ENCODE measurements around the gene M6PR. TPM values are rescaled to one million over a fixed set of nuclear protein-coding genes. Genes with fewer than 3 reads are reported as not detected.

The M6PR gene
- total RNA-seq, 1 donor, result 78.2 TPM

DNA sequence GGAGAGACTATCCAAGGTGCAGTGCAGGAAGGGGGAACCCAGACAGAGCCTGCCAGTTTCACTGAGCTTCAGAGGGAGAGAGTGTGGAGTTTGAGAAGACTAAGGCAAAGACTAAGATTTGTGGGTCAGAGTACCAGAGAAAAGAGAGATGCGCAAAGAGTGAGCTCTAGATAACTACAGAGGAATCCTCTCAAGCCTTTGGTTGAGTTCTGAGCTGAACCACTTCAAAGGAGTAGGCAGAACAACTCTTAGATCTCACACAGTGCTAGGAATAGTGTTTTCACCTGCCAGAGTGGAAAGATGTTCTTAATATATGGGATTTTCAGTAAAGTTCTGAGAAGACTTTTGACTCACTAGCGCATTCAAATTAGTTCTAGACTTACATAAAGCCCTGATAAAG is 10.7 kb upstream of the M6PR start:
- Histone ChIP-seq H3K4me3 (ENCODE audit: low read length) (no peak overlapping the region), H3K27me3 (ENCODE audit: insufficient read depth, low read length) (no peaks in the 10 kb centered on the region), H3K4me1 (ENCODE audit: insufficient read depth, low read length) (peaks cover 28% of the 10 kb centered on the region), H3K9me3 (ENCODE audit: low read depth, low read length) (no peaks in the 10 kb centered on the region)

DNA sequence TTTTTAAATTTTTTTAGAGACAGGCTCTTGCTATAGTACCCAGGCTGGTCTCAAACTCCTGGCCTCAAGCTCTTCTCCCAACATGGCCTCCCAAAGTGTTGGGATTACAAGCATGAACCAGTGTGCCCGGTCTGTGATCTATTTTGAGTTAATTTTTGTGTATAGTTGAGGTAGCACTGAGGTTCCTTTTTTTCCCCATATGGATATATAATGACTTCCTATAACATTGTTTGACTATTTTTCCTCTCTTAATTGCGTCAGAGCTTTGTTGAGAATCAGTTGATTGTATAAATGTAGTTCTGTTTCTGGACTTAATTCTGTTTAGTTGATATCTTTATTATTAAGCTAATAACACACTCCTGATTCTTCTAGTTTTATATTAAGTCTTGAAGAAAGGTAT is 8.6 kb upstream of the M6PR start:
- no peak overlapping the region for H3K4me3 ChIP-seq (ENCODE audit: low read length)
- H3K4me1 ChIP-seq (ENCODE audit: insufficient read depth, low read length), result peaks cover 38% of the 10 kb centered on the region
- no peaks in the 10 kb centered on the region for H3K27me3 ChIP-seq (ENCODE audit: insufficient read depth, low read length)
- no peaks in the 10 kb centered on the region for H3K9me3 ChIP-seq (ENCODE audit: low read depth, low read length)

DNA sequence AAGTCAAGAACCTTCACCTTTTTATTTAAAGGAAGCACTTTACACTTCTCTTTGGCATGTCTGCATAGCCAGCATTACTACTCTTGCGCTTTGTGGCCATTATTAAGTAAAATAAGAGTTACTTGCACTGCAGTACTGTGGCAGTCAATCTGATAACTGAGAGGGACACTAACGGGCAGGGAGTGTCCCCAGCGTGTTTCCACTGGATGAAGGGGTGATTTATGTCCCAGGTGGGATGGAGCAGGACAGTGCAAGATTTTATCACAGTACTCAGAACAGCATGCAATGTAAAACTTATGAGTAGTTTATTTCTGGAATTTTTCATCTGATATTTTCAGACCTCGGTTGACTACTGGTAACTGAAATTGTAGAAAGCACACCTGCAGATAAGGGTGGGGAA is 8.1 kb upstream of the M6PR start:
- peaks cover 42% of the 10 kb centered on the region for H3K4me1 ChIP-seq (ENCODE audit: insufficient read depth, low read length)
- H3K4me3 ChIP-seq (ENCODE audit: low read length), result no peak overlapping the region
- H3K9me3 ChIP-seq (ENCODE audit: low read depth, low read length), result no peaks in the 10 kb centered on the region
- no peaks in the 10 kb centered on the region for H3K27me3 ChIP-seq (ENCODE audit: insufficient read depth, low read length)

DNA sequence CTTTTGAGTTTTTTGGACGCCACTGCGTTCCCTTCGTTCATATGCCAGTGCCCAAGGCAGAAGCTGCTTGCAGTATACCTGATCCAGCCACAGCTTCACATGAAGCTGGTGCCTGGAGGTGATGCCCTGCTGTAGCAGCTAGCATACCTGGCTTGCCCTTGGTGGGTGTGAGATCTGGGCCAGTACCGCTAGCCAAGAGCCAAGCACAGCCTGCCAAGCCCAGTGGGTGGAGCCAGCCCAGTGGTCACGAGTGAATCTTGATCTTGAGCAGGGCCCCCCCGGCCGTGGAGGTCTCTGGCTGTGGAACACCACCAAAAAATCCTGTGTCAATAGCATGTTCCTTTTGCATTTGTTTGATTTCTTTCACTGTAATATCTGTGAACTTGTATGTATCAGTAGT is 7.3 kb upstream of the M6PR start:
- no peak overlapping the region for H3K4me3 ChIP-seq (ENCODE audit: low read length)

DNA sequence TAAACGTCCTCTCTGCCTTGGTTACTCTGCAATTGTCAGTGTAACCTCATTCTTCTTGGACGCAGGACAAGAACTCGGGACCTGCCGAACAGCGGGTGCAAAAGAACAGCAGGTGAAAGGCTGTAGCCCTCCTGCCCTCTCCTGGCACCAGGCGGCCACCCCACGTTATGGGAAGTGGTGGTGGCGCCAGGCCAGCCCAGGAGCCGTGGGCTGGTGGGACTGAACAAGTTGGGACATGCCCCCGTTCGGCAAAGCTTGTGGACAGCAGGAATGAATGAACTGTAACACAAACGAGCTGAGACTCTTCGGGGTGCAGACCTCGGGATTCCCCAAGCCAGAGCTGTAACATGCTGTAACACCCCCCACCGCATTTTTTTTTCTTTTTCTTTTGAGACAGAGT is 6.6 kb upstream of the M6PR start:
- Histone ChIP-seq H3K9me3 (ENCODE audit: low read depth, low read length) (no peaks in the 10 kb centered on the region), H3K27me3 (ENCODE audit: insufficient read depth, low read length) (no peaks in the 10 kb centered on the region), H3K4me1 (ENCODE audit: insufficient read depth, low read length) (peaks cover 54% of the 10 kb centered on the region), H3K4me3 (ENCODE audit: low read length) (no peak overlapping the region)

More for the DNA sequence above, 7.3 kb upstream of the M6PR start:
- no peaks in the 10 kb centered on the region for H3K27me3 ChIP-seq (ENCODE audit: insufficient read depth, low read length)
- H3K9me3 ChIP-seq (ENCODE audit: low read depth, low read length), result no peaks in the 10 kb centered on the region
- H3K4me1 ChIP-seq (ENCODE audit: insufficient read depth, low read length), result peaks cover 49% of the 10 kb centered on the region

DNA sequence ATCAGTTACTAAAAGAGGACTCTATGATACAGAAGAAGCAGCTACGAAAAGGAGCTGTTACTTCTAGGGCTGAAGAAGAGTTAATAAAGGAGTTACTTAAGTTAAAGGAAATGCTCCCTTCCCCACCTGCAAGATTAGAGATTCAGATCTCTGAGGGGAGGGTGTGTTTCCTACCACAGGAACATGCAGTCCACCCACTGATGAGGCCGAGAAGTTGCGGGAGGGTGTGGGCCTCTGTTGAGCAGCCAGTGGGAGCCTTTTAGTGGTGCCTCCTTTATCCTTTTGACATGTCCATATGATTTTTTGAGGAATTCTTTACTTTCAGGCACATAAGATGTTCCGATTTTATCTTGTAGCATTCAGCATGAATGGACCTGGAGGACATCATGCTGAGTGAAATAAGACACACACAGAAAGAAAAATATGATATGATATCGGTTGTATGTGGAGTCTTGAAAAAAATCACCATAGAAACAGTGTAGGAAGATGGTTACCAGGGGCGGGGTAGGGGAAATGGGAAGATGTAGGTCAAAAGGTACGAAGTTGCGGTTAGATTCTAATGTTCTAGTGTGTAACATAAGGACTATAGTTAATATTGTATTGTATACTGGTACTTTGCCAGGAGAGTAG is 4.4 kb upstream of the M6PR start:
- no peak overlapping the region for H3K4me3 ChIP-seq (ENCODE audit: low read length)

DNA sequence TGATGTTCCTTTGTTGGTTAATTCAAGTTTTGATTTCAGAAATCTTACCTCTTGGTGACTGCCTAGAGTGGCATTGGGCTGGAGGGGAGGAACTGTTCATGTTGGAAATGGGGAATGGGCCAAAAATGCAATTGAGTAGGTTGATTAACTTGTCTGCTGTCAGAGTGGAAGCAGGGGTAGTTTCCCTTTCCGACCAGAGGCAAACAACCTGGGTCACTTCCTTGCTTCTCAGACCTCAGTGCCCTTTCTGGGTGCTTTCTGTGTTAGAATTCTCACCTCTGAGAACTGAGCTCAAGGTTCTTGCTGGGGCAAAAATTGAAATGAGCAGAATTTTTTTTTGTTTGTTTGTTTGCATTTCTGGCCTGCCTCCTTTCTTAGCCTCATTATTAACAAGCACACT is 2.3 kb upstream of the M6PR start:
- Histone ChIP-seq H3K4me1 (ENCODE audit: insufficient read depth, low read length) (peaks cover 61% of the 10 kb centered on the region), H3K4me3 (ENCODE audit: low read length) (no peak overlapping the region), H3K27me3 (ENCODE audit: insufficient read depth, low read length) (no peaks in the 10 kb centered on the region), H3K9me3 (ENCODE audit: low read depth, low read length) (no peaks in the 10 kb centered on the region)

More for the DNA sequence above, 4.4 kb upstream of the M6PR start:
- H3K27me3 ChIP-seq (ENCODE audit: insufficient read depth, low read length), result no peaks in the 10 kb centered on the region
- H3K9me3 ChIP-seq (ENCODE audit: low read depth, low read length), result no peaks in the 10 kb centered on the region
- H3K4me1 ChIP-seq (ENCODE audit: insufficient read depth, low read length), result peaks cover 52% of the 10 kb centered on the region

DNA sequence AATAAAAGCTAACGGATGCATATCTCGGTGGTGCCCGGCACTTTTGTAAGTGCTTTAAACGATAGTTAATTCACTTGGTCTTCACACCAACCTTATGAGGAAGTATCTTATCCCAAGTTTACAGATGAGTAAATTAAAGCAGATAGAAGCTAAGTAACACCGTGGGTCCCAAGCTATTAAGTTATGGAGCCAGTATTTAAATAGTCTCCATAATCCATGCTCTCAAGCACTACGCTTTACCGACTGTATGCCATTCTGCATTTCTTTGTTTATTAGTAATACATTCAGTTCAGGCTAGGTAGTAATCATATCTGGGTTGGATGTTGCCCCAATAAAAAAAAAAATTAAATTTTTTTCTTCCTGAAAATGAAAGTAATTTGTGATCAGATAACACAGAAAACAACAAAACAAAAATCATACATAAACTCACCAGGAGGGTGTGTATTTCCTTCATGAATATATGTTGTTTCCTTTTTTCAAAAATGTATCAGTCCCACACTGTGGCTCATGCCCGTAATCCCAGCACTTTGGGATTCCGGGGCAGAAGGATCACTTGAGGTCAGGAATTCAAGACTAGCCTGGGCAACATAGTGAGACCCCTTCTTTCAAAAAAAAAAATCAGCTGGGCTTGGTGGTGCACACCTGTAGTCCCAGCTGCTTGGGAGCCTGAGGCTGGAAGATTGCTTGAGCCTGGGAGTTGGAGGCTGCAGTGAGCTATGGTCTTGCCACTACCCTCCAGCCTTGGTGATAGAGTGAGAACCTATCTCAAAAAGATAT is 1.4 kb upstream of the M6PR start:
- no peaks in the 10 kb centered on the region for H3K9me3 ChIP-seq (ENCODE audit: low read depth, low read length)
- H3K27me3 ChIP-seq (ENCODE audit: insufficient read depth, low read length), result no peaks in the 10 kb centered on the region
- H3K4me1 ChIP-seq (ENCODE audit: insufficient read depth, low read length), result peaks cover 59% of the 10 kb centered on the region
- peak overlapping the region; percentile 74 for H3K4me3 ChIP-seq (ENCODE audit: low read length)

DNA sequence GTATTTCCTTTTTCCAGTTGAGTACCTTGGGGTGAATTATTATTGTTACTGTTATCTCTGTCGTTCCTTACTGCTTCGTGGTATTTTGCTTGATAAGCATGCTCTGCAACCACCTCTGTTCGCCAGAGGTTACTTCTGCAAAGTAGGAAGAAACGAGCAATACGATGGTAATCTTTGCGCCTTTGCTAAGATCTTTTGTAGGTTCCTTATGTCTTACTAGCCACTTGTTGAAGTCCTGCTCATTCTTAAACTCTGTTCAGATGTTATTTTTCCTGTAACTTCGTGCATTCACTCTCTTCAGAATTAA is 729 bp upstream of the M6PR start:
- Histone ChIP-seq H3K4me3 (ENCODE audit: low read length) (peak overlapping the region; percentile 74), H3K4me1 (ENCODE audit: insufficient read depth, low read length) (peaks cover 52% of the 10 kb centered on the region), H3K9me3 (ENCODE audit: low read depth, low read length) (no peaks in the 10 kb centered on the region), H3K27me3 (ENCODE audit: insufficient read depth, low read length) (no peaks in the 10 kb centered on the region)

DNA sequence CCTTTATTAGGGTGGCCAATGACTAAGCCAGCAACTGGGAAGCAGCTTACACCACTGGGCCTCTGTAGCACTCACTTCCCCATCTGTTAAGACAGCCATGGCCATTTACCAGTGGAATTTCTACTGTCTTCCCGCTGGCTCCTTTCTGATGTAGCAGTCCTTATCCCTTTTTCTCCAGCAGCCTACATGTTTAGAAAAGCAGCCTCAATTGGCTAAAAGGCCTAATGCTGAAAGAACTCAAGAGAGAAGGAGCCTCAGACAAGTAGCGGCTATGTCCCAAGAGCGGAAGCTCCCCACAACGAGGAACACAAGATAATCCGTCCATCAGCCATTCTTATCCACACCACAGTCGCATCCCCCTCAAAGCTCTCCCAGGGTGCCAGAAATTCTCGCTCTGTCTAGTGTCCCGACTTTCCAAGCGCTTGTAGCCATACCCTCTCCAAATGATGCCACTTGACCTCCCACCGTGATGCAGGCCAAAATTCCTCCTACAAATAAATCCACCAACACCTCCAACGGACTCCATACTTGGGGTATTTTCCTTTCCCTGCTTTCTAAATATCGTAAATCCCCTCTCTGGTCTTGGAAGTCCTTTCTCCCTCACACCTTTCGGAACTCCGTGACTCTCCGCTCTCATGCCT is 624 bp downstream of the M6PR start:
- Histone ChIP-seq H3K9me3 (ENCODE audit: low read depth, low read length) (no peaks in the 10 kb centered on the region), H3K4me3 (ENCODE audit: low read length) (peak overlapping the region; percentile 74), H3K4me1 (ENCODE audit: insufficient read depth, low read length) (peaks cover 47% of the 10 kb centered on the region), H3K27me3 (ENCODE audit: insufficient read depth, low read length) (no peaks in the 10 kb centered on the region)

DNA sequence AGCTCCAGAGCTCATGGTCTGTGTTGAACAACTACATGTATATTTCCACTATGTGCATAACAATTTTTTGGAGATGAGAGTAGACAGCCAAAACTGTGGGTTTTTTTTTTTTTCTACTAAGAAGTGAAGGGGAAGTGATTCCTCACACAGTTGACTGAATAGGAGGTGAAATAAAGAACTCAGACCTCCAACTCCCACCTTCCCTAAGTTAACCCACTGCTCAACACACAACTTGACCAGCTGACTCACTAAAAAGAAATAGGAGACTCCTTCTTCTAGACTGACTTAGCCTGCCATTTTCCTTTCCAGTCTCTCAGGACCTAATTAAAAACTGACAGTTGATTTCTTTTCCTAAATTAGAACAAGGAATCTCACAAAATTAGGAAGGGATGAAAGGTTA is 1.7 kb downstream of the M6PR start:
- Histone ChIP-seq H3K4me1 (ENCODE audit: insufficient read depth, low read length) (peaks cover 40% of the 10 kb centered on the region), H3K9me3 (ENCODE audit: low read depth, low read length) (no peaks in the 10 kb centered on the region), H3K4me3 (ENCODE audit: low read length) (no peak overlapping the region), H3K27me3 (ENCODE audit: insufficient read depth, low read length) (no peaks in the 10 kb centered on the region)

DNA sequence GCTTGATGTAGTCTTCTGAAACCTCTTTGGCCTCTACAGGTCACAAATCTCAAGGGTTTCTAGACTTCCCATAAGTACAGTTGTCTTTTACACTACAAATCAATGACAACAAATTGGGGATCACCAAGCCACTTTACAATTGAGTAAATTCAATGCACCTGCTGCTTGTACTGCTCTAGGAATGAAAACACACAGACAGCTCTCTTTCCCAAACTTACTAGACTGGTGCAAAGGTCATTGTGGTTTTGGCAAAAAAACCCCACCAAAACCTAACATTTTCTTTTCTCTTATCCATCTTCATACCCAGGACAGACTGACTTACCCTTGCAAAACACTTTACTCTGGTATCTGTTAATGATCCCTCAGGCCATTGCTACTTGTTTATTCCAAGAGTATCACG is 2.7 kb downstream of the M6PR start:
- no peak overlapping the region for H3K4me3 ChIP-seq (ENCODE audit: low read length)

DNA sequence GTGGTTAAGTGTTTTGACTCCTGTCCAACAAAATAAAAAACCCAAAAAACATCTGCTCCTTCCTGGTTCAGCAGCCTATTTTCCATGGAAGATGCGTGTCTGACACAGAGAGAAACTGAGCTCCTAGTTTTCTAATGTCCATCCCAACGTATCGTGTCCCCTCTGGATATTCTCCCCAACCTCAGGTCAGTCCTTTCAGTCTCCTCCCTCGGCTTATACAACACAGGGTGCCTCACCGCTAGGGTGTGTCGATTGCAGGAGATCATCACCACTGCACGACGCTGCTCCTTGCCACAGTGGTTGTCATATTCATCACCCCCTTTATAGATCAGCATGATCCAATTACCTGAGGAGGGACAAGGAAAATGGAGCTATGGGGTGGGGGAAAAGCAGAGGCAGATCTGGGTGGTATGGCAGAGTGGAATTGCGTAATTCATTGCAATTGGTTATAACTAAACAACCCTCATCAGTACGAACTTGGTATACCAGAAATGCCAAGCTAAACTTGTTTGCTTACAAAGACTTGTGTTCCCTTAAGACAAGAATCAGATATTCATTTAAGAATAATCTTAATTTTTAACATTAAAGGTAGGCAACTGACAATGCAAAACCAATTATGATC is 5.8 kb downstream of the M6PR start:
- H3K27me3 ChIP-seq (ENCODE audit: insufficient read depth, low read length), result no peaks in the 10 kb centered on the region
- H3K9me3 ChIP-seq (ENCODE audit: low read depth, low read length), result no peaks in the 10 kb centered on the region
- no peak overlapping the region for H3K4me3 ChIP-seq (ENCODE audit: low read length)
- peaks cover 22% of the 10 kb centered on the region for H3K4me1 ChIP-seq (ENCODE audit: insufficient read depth, low read length)

More for the DNA sequence above, 2.7 kb downstream of the M6PR start:
- Histone ChIP-seq H3K9me3 (ENCODE audit: low read depth, low read length) (no peaks in the 10 kb centered on the region), H3K4me1 (ENCODE audit: insufficient read depth, low read length) (peaks cover 31% of the 10 kb centered on the region), H3K27me3 (ENCODE audit: insufficient read depth, low read length) (no peaks in the 10 kb centered on the region)

DNA sequence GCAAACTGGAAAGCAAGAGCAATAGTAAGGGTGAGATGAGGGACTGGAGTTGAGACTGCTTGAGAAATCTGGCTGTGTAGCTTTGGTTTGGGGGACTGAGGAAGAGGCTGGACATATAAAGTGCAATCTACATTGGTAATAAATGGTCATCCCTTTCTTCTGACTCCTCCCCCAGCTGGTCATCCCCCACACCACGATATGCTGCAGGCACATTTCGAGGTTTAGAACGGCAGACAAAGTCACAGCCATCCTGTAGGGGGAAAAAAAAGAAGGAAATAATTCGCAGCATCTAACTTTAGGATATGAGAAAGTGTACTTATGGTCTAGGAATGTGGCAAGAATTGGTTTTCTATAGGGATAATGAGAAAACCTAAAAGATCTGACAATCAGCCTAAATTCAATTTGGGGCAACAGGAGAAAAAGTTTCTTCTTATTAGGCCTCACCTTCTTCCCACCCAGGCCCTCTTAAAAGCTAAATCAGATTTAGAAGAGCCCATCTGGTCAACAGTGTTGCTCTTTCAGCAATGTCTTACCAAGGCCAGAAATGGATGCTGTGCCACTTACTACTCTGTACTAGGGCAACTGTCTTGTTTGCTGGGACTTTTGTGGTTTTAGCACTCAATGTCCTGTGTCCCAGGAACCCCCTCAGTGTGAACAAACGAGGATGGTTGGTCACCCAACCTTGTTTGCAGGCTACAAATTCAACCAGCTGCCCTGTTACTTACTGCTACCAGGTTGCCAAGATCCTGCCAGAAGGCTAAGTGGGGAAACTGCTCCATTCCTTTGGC is 7.6 kb downstream of the M6PR start:
- Histone ChIP-seq H3K4me1 (ENCODE audit: insufficient read depth, low read length) (peaks cover 5% of the 10 kb centered on the region), H3K27me3 (ENCODE audit: insufficient read depth, low read length) (no peaks in the 10 kb centered on the region), H3K9me3 (ENCODE audit: low read depth, low read length) (no peaks in the 10 kb centered on the region), H3K4me3 (ENCODE audit: low read length) (no peak overlapping the region)

Measured in mononuclear cell (primary cell).